Activated naive CD4-positive, alpha-beta T cell treated with anti-CD3 and anti-CD28 coated beads, Interleukin-2, amount 50 U/mL, for 72 hours (primary cell): ENCODE measurements around the gene USF1. TPM values are rescaled to one million over a fixed set of nuclear protein-coding genes. Genes with fewer than 3 reads are reported as not detected.

Experiments used
- ATAC-seq, 2 donors: fragments of 150-1000 bp; cut with Tn5 transposase; 2 replicates each; pipeline ENCODE4 v1.10.0; 2021; ENCODE audit warnings: mild to moderate bottlenecking in 2 of 2, moderate library complexity in 2 of 2
- DNase-seq, 2 donors: peaks; one replicate each; pipeline ENCODE4 v3.0.0; 2021 to 2022; ENCODE audit warnings: low spot score in 2 of 2
- H3K27ac Mint-ChIP-seq, 2 donors: one replicate each; pipeline ENCODE4 v1.8.0; 2022; ENCODE audit warnings: mild to moderate bottlenecking in 2 of 2, mixed read lengths in 2 of 2
- H3K36me3 Mint-ChIP-seq, 2 donors: one replicate each; pipeline ENCODE4 v1.8.0; 2022; ENCODE audit warnings: mixed read lengths in 2 of 2
- H3K9me3 Mint-ChIP-seq, 2 donors: one replicate each; pipeline ENCODE4 v1.8.0; 2022; ENCODE audit warnings: mixed read lengths in 2 of 2
- total RNA-seq, 2 donors: library from RNA; stranded (reverse); gene quantifications; one replicate each; pipeline ENCODE4 v1.2.3, GENCODE V29; 2022

Gene USF1, protein sequence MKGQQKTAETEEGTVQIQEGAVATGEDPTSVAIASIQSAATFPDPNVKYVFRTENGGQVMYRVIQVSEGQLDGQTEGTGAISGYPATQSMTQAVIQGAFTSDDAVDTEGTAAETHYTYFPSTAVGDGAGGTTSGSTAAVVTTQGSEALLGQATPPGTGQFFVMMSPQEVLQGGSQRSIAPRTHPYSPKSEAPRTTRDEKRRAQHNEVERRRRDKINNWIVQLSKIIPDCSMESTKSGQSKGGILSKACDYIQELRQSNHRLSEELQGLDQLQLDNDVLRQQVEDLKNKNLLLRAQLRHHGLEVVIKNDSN
- total RNA-seq: 10 to 100 TPM; 50.8 to 90.6 TPM

DNA sequence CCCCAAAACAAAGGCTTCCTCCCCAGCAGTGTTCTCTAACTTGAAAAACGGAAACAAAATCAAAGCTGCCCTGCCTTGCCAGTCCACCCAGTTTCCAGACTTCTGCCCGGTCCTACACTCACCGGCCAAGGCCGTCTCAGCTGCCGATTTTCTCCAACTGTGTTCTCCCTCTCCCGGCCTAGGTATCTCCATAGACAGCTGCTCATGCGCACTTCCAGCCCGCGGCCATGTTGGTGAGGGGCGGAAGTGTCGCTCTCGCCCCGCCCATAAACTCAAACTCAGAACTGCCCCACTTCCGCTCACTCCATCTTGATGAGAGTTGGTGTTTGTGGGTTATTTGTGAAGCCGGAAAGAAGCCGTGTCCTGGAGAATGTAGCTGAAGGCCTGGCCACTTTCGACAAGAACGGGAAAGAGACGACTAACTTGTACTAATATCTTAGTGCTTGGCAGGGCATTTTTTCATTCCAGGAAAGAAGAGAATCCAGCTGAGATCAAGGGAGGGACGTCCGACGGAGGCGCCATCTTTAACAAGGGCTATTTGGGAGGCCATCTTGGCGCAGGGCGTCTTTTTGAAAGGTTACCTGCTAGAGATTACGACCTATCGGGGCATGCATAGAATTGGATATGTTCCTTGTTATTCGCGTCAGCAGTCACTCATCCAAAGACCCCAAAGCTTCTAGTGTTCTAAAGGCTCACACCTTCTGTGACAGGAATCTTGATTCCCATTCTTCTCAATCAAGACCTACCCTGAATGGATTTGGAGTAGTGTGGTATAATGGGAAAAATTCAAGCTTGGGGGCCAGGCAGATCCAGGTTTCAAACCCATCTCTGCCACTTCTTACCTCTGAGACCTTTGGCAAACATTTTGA lies at the start of gene USF1:
USF1 (minus strand) TSS at position 242 of the 869 bp plus-strand sequence. CDS start 2,702 bp downstream, outside the sequence.
- H3K27ac Mint-ChIP-seq: peak within 1 kb of the TSS; percentile 93 to 99
- ATAC-seq (peak; percentile 87 to 89), DNase-seq (peak; percentile 93 to 94)
- H3K9me3 Mint-ChIP-seq: no peaks in the 10 kb centered on the region
- H3K36me3 Mint-ChIP-seq: peaks cover 34 to 51% of the 10 kb centered on the region in 2 donors

DNA sequence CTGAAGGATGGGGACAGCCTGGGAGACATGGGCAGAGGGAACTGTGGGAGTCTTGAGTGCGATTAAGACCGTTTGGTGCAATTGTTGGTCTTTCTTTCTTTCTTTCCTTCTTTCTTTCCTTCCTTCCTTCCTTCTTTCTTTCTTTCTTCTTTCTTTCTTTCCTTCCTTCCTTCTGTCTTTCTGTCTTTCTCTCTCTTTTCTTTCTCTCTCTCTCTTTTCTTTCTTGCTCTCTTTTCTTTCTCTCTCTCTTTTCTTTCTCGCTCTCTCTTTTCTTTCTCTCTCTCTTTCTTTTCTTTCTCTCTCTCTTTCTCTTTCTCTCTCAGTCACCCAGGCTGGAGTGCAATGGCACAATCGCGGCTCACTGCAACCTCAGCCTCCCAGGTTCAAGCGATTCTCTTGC lies 49.5 kb upstream of the USF1 start:
- ATAC-seq (no peak), DNase-seq (no peak)
- Mint-ChIP-seq H3K27ac (no peak overlapping the region), H3K9me3 (no peaks in the 10 kb centered on the region), H3K36me3 (peaks cover 0 to 6% of the 10 kb centered on the region in 2 donors)

DNA sequence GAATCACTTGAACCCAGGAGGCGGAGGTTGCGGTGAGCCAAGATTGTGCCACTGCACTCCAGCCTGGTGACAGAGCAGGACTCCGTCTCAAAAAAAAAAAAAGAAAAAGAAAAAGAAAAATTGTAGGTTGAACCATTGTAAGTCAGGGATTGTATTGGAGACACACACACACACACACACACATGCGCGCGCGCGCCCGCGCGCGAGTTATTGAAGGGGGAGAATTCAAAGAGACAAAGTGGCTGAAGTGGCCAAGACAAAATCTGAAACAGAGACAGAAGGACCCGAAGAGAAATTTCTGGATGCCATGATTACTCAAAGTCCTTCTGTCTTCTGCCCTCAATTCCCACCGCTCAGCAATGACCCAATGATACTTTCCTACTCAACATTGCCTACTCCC lies 48.7 kb upstream of the USF1 start:
- no peaks in the 10 kb centered on the region for H3K9me3 Mint-ChIP-seq
- ATAC-seq (no peak), DNase-seq (no peak)
- H3K36me3 Mint-ChIP-seq: peaks cover 0 to 6% of the 10 kb centered on the region in 2 donors
- no peak overlapping the region for H3K27ac Mint-ChIP-seq

DNA sequence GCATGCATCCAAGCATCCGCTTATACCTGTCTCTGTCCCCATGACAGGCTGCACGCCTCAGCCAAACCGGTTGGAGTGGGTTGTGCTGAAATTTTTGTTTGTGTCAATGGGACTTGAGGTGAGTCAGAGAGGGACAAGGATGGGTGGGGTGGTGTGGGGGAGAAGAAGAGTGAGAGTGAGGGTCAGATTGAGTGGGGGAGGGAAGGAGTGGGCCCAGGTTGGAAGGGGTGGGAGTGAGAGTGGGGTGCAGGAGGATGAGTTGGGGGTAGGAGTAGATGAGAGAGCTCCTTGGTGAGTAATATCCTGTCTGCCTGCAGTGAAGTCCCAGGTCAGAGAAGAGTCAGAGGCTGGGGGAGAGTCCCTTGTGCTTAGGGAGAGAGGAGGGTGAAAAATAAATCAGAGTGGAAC lies 46.8 kb upstream of the USF1 start:
- peak; percentile 35 to 63 for DNase-seq

DNA sequence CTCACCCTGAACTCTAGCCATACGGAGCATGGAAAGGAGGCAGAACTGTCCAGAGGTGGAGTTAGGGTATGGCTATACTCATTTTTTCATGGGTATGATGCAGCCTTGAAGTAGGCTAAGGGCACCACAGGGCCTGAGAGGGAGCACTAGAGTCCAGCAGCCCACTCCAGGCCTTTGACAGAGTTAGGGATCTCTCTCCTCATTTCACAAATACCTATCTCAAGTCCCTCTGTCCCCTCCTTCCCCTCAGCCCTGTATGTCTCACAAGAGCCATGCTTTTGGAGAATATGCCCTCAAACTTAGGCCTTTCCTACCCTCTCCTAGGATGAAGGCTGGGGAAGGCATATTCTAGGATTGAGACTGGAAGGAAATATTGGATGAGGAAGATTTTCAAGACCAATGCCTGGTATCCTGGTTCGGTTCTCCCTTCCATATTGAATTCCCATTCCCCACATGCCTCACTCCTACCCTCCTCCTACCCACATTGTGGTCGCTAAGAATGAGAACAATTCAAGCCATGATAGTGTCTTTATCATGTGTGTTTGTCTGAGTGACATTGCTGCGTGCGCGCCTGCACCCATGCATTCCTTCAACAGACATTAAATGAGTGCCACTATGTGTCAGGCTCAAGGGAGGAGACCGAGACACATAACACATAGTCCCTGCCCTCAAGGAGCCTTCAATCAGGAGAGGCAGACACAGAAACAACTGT lies 46.2 kb upstream of the USF1 start:
- Mint-ChIP-seq H3K36me3 (no peaks in the 10 kb centered on the region), H3K9me3 (no peaks in the 10 kb centered on the region), H3K27ac (no peak overlapping the region)
- ATAC-seq (peak in 1 of 2 donors; percentile 17), DNase-seq (no peak)

More for the DNA sequence above, 46.8 kb upstream of the USF1 start:
- no peaks in the 10 kb centered on the region for H3K9me3 Mint-ChIP-seq
- peak; percentile 91 to 99 for ATAC-seq
- H3K36me3 Mint-ChIP-seq: no peaks in the 10 kb centered on the region
- no peak overlapping the region for H3K27ac Mint-ChIP-seq

DNA sequence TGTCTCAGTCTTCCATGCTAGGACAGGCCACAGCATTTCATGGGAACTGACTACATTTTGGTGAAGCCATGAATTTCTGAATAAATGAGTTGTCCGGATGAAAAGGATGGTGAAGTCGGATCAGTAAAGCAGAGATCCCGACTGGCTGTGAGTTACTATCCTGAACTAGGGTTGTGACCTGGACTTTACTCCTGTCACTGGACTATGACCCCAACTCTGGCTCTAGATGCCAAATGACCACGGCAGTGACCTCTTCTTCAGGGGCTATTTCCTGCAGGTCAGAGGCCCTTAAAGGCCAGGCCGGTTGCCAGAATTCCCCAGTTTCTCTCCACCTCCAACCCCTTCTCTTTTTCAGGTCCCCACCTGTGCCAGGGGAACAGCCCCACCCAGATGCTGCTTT lies 45.3 kb upstream of the USF1 start:
- H3K9me3 Mint-ChIP-seq: no peaks in the 10 kb centered on the region
- H3K36me3 Mint-ChIP-seq: no peaks in the 10 kb centered on the region
- no peak overlapping the region for H3K27ac Mint-ChIP-seq
- DNase-seq: no peak
- ATAC-seq: no peak

DNA sequence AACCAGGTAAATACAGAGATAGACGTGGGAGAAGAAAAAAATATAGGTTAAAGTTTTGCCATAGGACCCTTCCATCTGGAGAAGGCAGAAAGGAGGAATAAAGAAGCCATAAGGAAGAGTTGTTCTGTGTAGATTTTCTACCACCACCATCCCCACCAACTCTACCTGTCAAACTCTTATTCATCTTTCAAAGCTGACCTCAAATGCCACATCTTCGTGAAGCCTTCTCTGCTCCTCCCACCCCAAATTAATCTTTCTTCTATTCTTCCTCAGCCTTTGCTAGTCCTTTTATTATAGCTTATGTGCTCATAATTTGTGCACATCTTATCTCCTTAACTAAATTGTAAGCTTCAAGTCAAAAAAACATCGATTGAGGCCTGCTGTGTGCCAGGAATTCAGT lies 44.8 kb upstream of the USF1 start:
- ATAC-seq: no peak
- no peak for DNase-seq
- Mint-ChIP-seq H3K36me3 (no peaks in the 10 kb centered on the region), H3K9me3 (no peaks in the 10 kb centered on the region), H3K27ac (no peak overlapping the region)

DNA sequence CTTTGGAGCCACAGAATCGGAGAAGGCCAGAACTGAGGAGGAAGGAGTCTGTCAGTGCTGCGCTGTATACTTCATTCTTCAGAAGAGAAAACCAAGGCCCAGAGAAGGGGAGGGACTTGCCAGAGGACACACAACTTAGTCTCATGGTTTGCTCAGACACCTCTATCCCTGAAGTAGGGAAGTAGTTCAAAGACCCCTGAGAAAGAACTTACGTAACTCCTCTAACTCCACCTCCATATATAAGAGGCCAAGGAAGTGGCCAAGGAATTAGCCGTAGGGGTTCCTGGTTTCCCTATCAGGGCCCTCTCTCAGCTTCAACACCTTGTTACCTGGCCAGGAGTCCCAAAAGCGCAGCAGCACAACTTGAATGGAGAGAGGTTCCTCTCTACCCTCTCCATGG lies 44.2 kb upstream of the USF1 start:
- Mint-ChIP-seq H3K36me3 (no peaks in the 10 kb centered on the region), H3K9me3 (no peaks in the 10 kb centered on the region), H3K27ac (no peak overlapping the region)
- ATAC-seq (no peak), DNase-seq (no peak)

DNA sequence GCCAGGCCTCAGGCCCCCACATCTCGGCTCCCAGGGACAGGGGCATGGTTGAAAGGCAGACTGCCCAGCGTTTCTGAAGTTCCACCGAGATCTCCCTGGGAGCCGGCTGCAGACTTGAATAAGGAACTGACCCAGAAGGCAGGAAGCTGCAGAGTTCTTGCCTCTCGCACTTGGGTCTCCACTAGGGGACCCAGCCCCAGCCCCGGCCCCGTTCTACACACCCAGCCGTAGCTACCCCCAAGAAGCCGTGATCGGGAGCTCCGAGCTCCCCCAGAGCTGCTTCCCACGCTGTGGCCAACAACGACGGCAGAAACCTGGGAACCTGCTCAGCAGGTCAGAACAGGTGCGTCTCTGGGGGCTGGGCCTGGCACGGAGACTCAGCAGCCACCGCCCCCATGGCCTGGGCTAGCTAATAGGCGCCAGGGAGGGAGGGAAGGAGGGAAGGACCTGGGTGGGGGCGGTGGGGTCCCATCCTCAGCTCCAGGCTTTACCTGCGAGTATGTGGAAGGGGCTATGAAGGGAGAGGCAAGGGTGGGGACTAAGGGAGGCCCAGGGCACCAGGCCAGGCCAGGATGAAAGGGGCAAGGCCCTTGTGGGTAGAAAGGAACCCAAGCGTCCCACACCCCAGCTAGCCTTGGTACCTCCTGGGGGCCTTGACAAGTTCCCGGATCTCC lies 43.6 kb upstream of the USF1 start, which contains the start of gene NECTIN4:
NECTIN4 (minus strand) TSS at position 308 of the 674 bp plus-strand sequence; CDS start at position 46, 262 bp downstream.
- H3K9me3 Mint-ChIP-seq: no peaks in the 10 kb centered on the region
- no peak within 1 kb of the TSS for H3K27ac Mint-ChIP-seq
- no peaks in the 10 kb centered on the region for H3K36me3 Mint-ChIP-seq
- DNase-seq (no peak), ATAC-seq (no peak)

DNA sequence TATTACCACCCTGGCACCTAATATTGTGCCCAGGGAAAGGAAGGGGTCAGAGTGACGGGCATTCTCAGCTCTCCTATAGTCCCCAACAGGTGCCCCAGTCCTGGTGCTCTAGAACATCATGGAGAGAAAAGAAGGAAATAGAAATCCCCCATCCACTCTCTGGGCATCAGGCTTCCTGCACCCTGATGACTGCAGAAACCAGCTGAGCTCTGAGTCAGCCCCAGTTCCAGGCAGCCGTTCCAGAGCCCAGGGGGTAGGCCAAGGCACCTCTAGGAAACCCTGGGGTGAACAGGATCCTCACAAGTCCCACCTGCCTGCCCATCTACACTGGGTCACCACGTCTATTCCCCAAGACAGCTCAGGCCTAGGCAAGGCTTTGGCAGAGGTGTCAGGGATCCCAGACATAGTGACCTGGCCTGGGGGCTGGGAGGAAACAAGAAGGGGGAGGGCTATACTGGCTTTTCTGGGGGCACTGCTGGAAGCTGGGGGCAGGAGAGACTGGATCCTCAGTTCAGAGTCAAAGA lies 42.9 kb upstream of the USF1 start:
- H3K27ac Mint-ChIP-seq: no peak overlapping the region
- DNase-seq: no peak
- H3K9me3 Mint-ChIP-seq: no peaks in the 10 kb centered on the region
- ATAC-seq: no peak
- no peaks in the 10 kb centered on the region for H3K36me3 Mint-ChIP-seq

DNA sequence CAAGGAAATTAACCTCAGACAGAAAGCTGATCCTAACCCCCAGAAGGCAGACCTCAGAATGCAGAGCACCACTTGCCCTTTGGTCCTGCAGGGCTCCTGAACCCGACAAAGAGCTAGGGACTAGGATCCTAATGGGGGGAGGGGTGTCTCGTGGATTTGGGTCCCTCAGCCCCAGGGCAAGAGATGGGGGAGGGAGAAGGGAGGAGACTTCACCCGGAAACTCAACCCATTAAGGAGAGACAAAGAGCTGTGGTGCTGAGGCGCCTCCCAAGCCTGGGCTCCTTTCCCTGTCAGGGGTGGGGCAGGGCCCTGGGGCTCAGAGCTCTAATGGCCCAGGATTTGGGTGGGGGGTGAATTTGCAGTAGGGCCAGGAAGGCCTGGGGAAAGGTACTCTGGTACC lies 40.7 kb upstream of the USF1 start:
- Mint-ChIP-seq H3K9me3 (no peaks in the 10 kb centered on the region), H3K27ac (no peak overlapping the region), H3K36me3 (no peaks in the 10 kb centered on the region)
- ATAC-seq (no peak), DNase-seq (no peak)

DNA sequence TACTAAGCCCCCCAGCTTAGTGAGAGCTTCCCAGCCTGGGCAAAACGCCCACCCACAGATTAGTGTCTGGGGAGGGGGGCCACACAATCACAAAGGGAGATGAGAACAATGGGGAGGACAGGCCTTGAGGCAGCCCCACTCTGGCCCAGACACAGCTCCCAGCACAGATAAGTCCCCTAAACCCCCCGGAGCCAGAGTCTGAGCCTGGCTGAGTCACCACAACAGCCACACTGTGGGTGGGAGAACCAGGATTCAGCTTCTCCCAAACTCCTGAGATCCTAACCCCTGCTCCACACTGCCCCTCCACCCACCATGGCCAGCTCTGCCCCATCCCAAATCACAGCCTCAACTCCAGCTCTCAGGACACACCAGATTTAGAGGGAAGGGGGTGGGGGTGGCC lies 39.4 kb upstream of the USF1 start:
- Mint-ChIP-seq H3K9me3 (no peaks in the 10 kb centered on the region), H3K36me3 (no peaks in the 10 kb centered on the region), H3K27ac (peak overlapping the region in 1 of 2 donors; percentile 25)
- DNase-seq (no peak), ATAC-seq (no peak)

DNA sequence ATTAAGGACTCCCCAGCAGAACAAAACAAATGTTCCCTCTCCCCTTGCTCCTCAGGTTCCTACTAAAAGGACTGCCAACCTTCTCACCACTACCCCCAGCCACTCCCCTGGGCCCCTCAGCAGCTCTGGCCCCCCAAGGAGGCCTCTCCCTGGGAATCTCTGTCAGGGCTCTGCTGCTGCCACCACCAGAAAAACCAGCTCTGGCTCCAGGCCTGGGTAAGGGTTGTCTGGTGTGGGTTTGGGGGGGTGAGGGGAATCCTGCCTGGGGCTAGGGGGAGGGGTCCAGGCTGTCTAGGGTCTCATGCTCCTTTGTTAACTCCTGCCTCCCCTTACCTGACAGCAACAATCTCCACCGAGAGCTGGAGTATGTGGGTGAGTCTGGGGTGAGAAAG lies 38.8 kb upstream of the USF1 start:
- H3K36me3 Mint-ChIP-seq: no peaks in the 10 kb centered on the region
- no peak for DNase-seq
- no peak overlapping the region for H3K27ac Mint-ChIP-seq
- ATAC-seq: no peak
- H3K9me3 Mint-ChIP-seq: no peaks in the 10 kb centered on the region

DNA sequence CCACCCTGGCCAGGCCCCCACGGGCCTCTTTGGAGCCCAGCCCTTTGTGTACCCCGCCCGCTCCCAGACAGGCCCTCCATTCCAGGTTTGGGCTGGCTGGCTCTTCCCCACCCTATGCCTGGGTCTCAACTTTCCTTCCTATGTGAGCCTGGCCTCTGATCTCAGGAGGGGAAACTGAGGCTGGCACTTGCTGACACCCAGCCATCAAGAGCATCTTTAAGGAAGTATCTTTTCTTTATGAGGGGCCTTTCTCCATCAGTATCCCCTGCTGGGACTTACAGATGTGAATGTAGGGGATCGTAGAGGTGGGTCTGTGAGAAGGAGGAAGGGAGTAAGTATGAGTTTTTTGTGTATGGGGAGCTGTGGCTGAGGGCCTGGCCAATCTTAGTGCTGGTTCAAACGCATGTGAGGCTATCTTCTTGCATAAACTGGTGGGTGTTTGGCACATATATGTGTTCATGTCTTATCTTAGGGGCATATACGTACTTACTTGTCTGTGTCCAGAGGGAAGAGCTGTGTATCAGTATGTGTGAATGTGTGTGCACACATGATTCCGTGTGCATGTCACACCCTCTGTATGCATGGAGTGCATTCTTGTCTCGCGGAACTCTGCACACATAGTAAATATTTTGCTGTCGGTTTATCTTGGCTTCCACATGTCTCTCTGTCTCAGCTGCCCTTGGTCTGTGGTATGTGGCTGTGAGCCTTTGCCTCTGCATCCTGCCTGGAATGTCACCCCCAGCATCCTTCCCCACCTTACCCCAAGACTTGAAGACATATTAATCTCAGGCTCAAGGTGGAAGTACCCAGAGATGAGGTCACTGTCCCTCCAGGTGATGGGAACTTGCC lies 38.2 kb upstream of the USF1 start:
- Mint-ChIP-seq H3K36me3 (no peaks in the 10 kb centered on the region), H3K27ac (no peak overlapping the region), H3K9me3 (no peaks in the 10 kb centered on the region)
- ATAC-seq (no peak), DNase-seq (no peak)

DNA sequence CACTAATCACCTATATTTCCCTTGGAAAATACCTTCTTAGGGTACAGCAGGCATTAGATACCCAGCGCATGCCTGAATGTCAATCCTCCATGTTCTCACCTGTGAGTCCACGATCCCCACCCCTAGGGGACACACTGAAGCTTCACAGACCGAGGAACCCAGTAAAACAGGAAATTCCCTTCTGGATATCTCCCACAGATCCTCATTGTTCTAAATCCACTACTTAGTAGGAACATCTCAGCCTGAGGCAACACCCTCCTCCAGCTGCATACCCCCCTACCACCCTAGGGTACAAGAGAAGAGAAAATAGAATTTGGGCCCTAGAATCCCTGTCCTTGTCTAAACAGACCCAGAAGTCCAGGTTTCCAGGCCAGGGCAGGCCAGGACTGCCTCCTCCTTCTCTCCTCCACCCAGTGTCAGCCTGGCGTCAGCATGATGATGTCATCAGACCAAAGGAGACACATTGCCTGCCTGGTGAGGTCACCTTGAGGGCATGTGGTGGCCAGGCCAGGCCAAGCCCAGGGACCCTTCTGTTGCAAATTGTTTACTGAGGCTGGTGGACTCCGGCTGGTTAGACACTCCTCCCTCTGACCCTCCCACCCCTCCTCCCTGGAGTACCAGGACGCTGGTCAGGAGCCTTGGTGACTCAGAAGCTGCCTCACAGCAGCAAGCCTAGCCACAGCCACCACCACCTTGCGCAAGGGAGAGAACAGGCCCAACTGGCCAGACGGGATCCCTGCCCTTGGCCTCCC lies 37.4 kb upstream of the USF1 start:
- Mint-ChIP-seq H3K9me3 (no peaks in the 10 kb centered on the region), H3K36me3 (no peaks in the 10 kb centered on the region), H3K27ac (no peak overlapping the region)
- no peak for DNase-seq
- peak in 1 of 2 donors; percentile 83 for ATAC-seq
